HCT116 (cell line): ENCODE results near the gene GMDS.

Experiments used
- CEBPB ChIP-seq: IDR thresholded peaks from 2 replicates; pipeline ENCODE4 v1.6.1; 2012; ENCODE audit warnings: low read depth
- CTCF ChIP-seq, 3 experiments: fragments of 200-600 bp in 1 of 3; sonication (generic) in 1 of 3; IDR thresholded peaks in 2 of 3; conservative IDR thresholded peaks in 1 of 3; 2 replicates each; pipeline ENCODE4 v1.5.1; 2012 to 2017; ENCODE audit warnings: low read depth in 2 of 3, low read length in 2 of 3, antibody characterized with exemption in 1 of 3, borderline replicate concordance in 1 of 3, control low read depth in 1 of 3, mild to moderate bottlenecking in 1 of 3, mixed read lengths in 1 of 3, mixed run types in 1 of 3, moderate library complexity in 1 of 3; ENCODE audit not compliant: insufficient read depth in 1 of 3
- ELF1 ChIP-seq: IDR thresholded peaks from 2 replicates; pipeline ENCODE4 v1.6.1; 2012; ENCODE audit warnings: low read depth, borderline replicate concordance
- EZH2 ChIP-seq: fragments of 200-600 bp; sonication (generic); IDR thresholded peaks from 2 replicates; pipeline ENCODE4 v1.6.1; 2017; ENCODE audit warnings: antibody characterized with exemption, mixed run types
- EZH2phosphoT487 ChIP-seq: fragments of 200-600 bp; IDR thresholded peaks from 2 replicates; pipeline ENCODE4 v1.6.1; 2018; ENCODE audit warnings: antibody characterized with exemption, borderline replicate concordance
- POLR2A ChIP-seq: IDR thresholded peaks from 2 replicates; pipeline ENCODE4 v1.7.0; 2011; ENCODE audit warnings: borderline replicate concordance; ENCODE audit not compliant: insufficient read depth, insufficient read length; ENCODE audit errors: extremely low read depth
- POLR2AphosphoS5 ChIP-seq: IDR thresholded peaks from 2 replicates; pipeline ENCODE4 v1.6.1; 2011; ENCODE audit warnings: mild to moderate bottlenecking, low read depth, low read length, moderate library complexity
- REST ChIP-seq: IDR thresholded peaks from 2 replicates; pipeline ENCODE4 v1.6.1; 2012; ENCODE audit warnings: low read depth
- SP1 ChIP-seq: IDR thresholded peaks from 2 replicates; pipeline ENCODE4 v1.6.1; 2012; ENCODE audit warnings: low read depth
- TCF7L2 ChIP-seq: IDR thresholded peaks from 2 replicates; pipeline ENCODE4 v1.7.0; 2011; ENCODE audit warnings: borderline replicate concordance, inconsistent platforms; ENCODE audit not compliant: insufficient read depth, insufficient read length; ENCODE audit errors: extremely low read depth
- YY1 ChIP-seq: IDR thresholded peaks from 2 replicates; pipeline ENCODE4 v1.6.1; 2011; ENCODE audit warnings: low read length, low read depth, moderate library complexity, mild to moderate bottlenecking; ENCODE audit not compliant: insufficient replicate concordance; ENCODE audit errors: extremely low read depth
- TF ChIP-seq, protein P1 (sequence below): IDR thresholded peaks from 2 replicates; pipeline ENCODE4 v1.6.1; 2011; ENCODE audit warnings: mild to moderate bottlenecking, low read length, moderate library complexity; ENCODE audit not compliant: insufficient replicate concordance; ENCODE audit errors: extremely low read depth

GRCh38 chr6:1615853-1616420 is 629.5 kb downstream of the GMDS start:
- TF ChIP-seq CTCF (IDR thresholded peaks at IDR 0.05 in 2 of 3, conservative IDR thresholded peaks at IDR 0.05 in 1 of 3; ENCODE audit: borderline replicate concordance in 1 of 3, insufficient read depth in 1 of 3, low read depth in 2 of 3, low read length in 2 of 3) (no peak), REST (no peak), EZH2 (no peak), POLR2AphosphoS5 (no peak), YY1 (no peak), EZH2phosphoT487 (no peak), CEBPB (no peak), POLR2A (no peak), SP1 (no peak), TCF7L2 (no peak), ELF1 (no peak)
- TF ChIP-seq, protein P1, sequence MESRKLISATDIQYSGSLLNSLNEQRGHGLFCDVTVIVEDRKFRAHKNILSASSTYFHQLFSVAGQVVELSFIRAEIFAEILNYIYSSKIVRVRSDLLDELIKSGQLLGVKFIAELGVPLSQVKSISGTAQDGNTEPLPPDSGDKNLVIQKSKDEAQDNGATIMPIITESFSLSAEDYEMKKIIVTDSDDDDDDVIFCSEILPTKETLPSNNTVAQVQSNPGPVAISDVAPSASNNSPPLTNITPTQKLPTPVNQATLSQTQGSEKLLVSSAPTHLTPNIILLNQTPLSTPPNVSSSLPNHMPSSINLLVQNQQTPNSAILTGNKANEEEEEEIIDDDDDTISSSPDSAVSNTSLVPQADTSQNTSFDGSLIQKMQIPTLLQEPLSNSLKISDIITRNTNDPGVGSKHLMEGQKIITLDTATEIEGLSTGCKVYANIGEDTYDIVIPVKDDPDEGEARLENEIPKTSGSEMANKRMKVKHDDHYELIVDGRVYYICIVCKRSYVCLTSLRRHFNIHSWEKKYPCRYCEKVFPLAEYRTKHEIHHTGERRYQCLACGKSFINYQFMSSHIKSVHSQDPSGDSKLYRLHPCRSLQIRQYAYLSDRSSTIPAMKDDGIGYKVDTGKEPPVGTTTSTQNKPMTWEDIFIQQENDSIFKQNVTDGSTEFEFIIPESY: no peak
